LNCAP (cell line): Measurements from ENCODE around the gene IL22RA2.

ENCODE experiments used
- TF ChIP-seq, protein P1 (sequence below): fragments of 450-650 bp; IDR thresholded peaks from 2 replicates; pipeline ENCODE4 v1.5.1; 2017; ENCODE audit warnings: mild to moderate bottlenecking

The IL22RA2 gene

DNA sequence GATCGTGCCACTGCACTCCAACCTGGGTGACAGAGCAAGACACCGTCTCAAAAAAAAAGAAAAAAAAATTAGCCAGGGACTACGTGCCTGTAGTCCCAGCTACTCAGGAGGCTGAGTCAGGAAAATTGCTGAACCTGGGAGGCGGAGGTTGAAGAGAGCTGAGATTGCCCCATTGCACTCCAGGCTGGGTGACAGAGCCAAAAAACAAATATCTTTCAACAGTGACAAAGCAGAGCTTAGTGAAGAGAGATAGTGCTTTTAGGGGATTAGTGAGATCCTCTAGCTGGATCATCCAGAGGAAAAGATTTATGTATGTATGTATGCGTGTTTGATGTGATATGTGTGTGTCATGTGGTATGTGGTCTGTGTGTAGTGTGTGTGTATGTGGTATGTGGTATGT lies 56.6 kb downstream of the IL22RA2 start:
- TF ChIP-seq, protein P1, sequence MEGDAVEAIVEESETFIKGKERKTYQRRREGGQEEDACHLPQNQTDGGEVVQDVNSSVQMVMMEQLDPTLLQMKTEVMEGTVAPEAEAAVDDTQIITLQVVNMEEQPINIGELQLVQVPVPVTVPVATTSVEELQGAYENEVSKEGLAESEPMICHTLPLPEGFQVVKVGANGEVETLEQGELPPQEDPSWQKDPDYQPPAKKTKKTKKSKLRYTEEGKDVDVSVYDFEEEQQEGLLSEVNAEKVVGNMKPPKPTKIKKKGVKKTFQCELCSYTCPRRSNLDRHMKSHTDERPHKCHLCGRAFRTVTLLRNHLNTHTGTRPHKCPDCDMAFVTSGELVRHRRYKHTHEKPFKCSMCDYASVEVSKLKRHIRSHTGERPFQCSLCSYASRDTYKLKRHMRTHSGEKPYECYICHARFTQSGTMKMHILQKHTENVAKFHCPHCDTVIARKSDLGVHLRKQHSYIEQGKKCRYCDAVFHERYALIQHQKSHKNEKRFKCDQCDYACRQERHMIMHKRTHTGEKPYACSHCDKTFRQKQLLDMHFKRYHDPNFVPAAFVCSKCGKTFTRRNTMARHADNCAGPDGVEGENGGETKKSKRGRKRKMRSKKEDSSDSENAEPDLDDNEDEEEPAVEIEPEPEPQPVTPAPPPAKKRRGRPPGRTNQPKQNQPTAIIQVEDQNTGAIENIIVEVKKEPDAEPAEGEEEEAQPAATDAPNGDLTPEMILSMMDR, result no peak

DNA sequence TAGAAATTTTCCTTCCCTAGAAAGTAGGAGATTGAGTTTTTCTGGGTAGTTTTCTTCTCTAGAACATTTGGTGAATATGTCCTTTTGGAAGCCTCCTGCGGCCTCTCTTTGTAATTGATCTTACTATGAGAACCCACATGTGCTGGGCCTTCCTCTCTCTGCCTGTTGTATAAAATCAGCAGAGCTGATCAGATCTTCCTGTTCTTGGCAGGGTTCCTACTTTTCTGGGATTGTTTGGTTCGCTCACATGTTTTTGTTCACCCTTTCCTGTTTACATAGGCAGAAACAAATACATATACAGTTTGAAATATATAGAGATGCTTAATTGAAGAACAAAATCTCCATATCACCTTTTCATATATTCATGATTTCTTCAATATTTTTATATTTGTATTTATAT lies 57.8 kb downstream of the IL22RA2 start:
- TF ChIP-seq, protein P1, result no peak

DNA sequence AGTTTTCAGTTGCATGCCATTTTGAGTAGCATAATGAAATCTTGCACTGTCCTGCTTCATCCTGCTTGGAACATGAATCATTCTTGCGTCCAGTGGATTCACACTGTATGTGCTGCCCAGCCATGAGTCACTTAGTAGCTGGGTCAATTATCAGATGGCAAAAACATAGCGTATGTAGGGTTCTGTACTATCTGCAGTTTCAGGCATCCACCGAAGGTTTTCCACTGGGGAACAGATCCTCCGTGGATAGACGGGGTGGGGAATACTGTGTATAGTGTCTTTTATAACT lies 61.4 kb downstream of the IL22RA2 start:
- TF ChIP-seq, protein P1, result no peak

DNA sequence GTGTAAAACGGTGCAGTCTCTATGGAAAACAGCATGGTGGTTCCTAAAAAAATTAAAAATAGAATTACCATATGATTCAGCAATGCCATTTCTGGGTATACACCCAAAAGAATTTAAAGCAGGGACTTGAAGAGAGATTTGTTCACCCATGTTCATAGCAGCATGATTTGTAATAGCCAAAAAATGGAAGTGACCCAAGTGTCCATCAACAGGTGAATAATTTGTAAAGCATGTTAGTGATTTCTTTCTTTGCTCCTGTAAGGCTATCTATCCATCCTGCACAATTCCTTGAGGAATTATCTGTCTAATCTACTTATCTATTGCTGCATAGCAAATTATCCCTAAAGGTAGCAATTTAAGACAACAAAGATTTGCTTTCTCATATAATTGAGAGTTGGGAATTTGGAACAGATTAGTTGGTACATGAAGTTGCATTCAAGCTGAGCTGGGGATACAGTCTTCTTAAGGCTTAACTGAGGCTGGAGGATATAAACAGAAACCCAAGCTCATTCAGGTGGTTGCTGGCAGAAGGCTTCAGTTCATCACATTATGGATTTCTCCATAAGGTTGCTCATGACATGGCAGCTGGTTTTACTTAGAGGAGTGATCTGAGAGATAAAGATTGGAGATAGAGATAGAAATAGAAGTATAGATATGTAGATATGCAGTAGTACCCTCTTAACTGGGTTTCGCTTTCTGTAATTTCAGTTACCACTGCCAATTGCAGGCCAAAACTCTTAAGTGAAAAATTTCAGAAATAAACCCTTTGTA lies 62.0 kb downstream of the IL22RA2 start:
- TF ChIP-seq, protein P1, result no peak

DNA sequence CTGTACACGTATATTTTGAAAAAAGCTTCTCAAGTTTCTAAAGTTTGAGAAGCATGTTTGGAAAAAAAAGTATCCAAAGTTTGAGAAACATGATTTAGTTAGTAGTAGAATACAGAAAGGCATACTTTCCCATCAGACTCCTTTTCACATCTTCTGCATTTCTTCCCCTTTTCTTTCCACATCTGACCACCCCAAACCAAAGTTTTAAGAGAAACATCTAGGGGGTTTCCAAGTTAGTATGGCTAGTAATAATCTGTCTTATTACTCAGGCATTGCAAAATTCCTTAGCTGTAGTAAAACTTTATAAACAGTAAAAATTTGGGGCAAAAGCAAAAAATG lies 65.7 kb downstream of the IL22RA2 start:
- TF ChIP-seq, protein P1, result no peak

DNA sequence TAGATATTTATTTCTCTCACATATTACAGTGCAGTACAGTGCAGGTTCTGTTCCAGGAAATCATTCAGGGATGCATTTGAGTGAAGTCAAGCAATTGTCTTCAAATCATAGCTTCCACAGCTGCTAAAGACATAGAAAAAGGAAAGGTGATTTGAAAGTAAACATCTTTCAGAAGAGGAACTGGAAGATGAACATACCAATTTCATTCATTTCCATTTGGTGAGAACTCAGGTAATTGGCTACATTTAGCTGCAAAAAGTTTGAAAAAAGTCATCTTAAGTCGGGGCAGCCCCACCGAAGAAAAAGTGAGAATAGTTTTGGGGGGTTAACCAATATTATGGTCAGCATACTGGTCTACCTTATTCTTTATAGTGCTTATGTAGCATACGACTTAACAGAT lies 67.3 kb downstream of the IL22RA2 start:
- TF ChIP-seq, protein P1, result no peak

DNA sequence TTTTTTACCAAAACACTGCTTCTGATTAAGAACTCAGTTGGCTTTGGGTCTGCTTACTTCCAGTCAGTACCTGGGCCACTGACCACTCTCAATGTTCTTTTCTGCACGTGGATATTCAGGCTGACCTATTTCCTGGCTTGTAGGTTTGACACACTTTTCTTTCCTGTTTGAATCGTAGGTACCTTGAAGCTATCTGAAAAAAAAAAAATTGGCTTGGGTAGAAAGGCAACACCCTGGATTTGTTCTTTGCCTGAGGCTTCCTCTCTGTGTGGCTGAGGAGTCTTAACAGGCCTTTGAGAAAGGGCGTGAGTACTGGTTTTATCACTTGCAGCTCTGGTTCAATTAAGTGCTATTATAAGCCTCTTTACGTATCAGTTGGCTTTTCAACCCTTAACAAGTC lies 68.1 kb downstream of the IL22RA2 start:
- TF ChIP-seq, protein P1, result no peak

DNA sequence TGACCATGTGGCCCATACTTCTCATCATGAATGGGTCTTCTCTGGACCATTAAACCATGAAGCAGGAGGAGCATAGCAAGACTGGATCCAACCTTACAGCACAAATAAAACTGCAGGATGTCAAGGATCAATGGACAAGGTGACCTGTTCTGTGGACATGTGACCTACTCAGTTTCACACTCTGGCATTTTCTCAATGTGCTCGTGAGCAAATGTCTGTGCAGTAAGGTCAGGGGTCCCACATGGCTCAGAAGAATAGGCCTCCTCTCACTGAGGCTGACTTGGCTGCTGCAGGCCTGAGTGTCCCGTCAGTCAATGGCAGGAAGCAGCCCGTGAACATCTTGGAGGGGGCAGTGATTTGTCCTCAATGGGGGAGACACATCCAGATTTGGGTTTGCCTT lies 68.5 kb downstream of the IL22RA2 start:
- TF ChIP-seq, protein P1, result no peak
